Naive thymus-derived CD8-positive, alpha-beta T cell (primary cell): ENCODE data around the gene SH3BGR. TPM values are rescaled to one million over a fixed set of nuclear protein-coding genes. Genes with fewer than 3 reads are reported as not detected.

Experiments used
- ATAC-seq, 2 donors: fragments of 150-1000 bp; cut with Tn5 transposase in 1 of 2; sonication (Bioruptor Pico), chemical (Tn5 transposase) in 1 of 2; 1 replicate in 1 of 2; 2 replicates in 1 of 2; pipeline ENCODE4 v1.10.0; 2021; ENCODE audit warnings: mild to moderate bottlenecking in 2 of 2, moderate library complexity in 2 of 2
- POLR2A ChIA-PET: fragments of 350-600 bp; sonication (Branson Sonifier 250); formaldehyde crosslinking; loops from one replicate; lab custom pipeline; 2021; ENCODE audit warnings: antibody characterized with exemption; lab: Charles Lee
- DNase-seq, 10 donors: peaks; one replicate each; pipeline versions ENCODE4 v3.0.0 to v3.0.0-alpha.2; 2020 to 2022
- H3K27ac Mint-ChIP-seq, 10 donors: one replicate each; pipeline ENCODE4 v1.8.0; 2020 to 2022; ENCODE audit warnings: mild to moderate bottlenecking in 10 of 10, mixed read lengths in 10 of 10, moderate library complexity in 4 of 10, inconsistent platforms in 1 of 10
- H3K27me3 Mint-ChIP-seq, 5 donors: one replicate each; pipeline ENCODE4 v1.8.0; 2021 to 2022; ENCODE audit warnings: mixed read lengths in 5 of 5
- H3K36me3 Mint-ChIP-seq, 3 donors: one replicate each; pipeline ENCODE4 v1.8.0; 2020 to 2022; ENCODE audit warnings: mixed read lengths in 3 of 3, mild to moderate bottlenecking in 2 of 3, inconsistent platforms in 1 of 3
- H3K4me1 Mint-ChIP-seq, 4 donors: one replicate each; pipeline ENCODE4 v1.8.0; 2021 to 2022; ENCODE audit warnings: mixed read lengths in 4 of 4
- H3K4me3 Mint-ChIP-seq, 10 donors: one replicate each; pipeline ENCODE4 v1.8.0; 2020 to 2022; ENCODE audit warnings: mild to moderate bottlenecking in 10 of 10, mixed read lengths in 10 of 10, moderate library complexity in 6 of 10, inconsistent platforms in 1 of 10
- H3K9me3 Mint-ChIP-seq, 9 donors: one replicate each; pipeline ENCODE4 v1.8.0; 2020 to 2022; ENCODE audit warnings: mixed read lengths in 9 of 9, mild to moderate bottlenecking in 3 of 9, inconsistent platforms in 1 of 9, moderate library complexity in 1 of 9
- polyA plus RNA-seq, 3 donors: library from polyadenylated mRNA; unstranded; fragments of 300-500 nt; fragmentation: Illumina TruSeq; gene quantifications; one replicate each; pipeline ENCODE4 v1.2.3, GENCODE V29; 2021
- total RNA-seq, 8 experiments: library from RNA in 2 of 8; stranded (reverse) in 2 of 8; gene quantifications; one replicate each; pipeline ENCODE4 v1.2.3 and lab custom pipeline; 2021 to 2026

SH3BGR gene
- total and polyA plus RNA-seq, 5 experiments from 2014 or later, result 2.1 to 5.7 (median 3.5) TPM

- H3K4me1 Mint-ChIP-seq, result no peaks in the 10 kb centered on the region
- H3K9me3 Mint-ChIP-seq, result no peaks in the 10 kb centered on the region
- no peak overlapping the region for H3K4me3 Mint-ChIP-seq
- ATAC-seq (no peak), DNase-seq (no peak)
- H3K27ac Mint-ChIP-seq, result no peak overlapping the region
- H3K36me3 Mint-ChIP-seq, result no peaks in the 10 kb centered on the region
- POLR2A ChIA-PET, result no interaction called here
- H3K27me3 Mint-ChIP-seq, result peaks cover 3 to 27% (median 19%) of the 10 kb centered on the region in 5 donors
These were observed 73.4 kb downstream of the SH3BGR start for GRCh38 chr21:39525129-39525528.

GRCh38 chr21:39525601-39526000 lies 73.8 kb downstream of the SH3BGR start:
- no peak overlapping the region for H3K27ac Mint-ChIP-seq
- peaks cover 3 to 27% (median 19%) of the 10 kb centered on the region in 5 donors for H3K27me3 Mint-ChIP-seq
- ATAC-seq (no peak), DNase-seq (no peak)
- H3K4me1 Mint-ChIP-seq, result no peaks in the 10 kb centered on the region
- H3K4me3 Mint-ChIP-seq, result no peak overlapping the region
- H3K36me3 Mint-ChIP-seq, result no peaks in the 10 kb centered on the region
- H3K9me3 Mint-ChIP-seq, result no peaks in the 10 kb centered on the region
- POLR2A ChIA-PET, result no interaction called here

- no peak overlapping the region for H3K27ac Mint-ChIP-seq
- H3K4me3 Mint-ChIP-seq, result no peak overlapping the region
- no peaks in the 10 kb centered on the region for H3K4me1 Mint-ChIP-seq
- POLR2A ChIA-PET, result no interaction called here
- no peaks in the 10 kb centered on the region for H3K36me3 Mint-ChIP-seq
- DNase-seq (no peak), ATAC-seq (no peak)
- H3K27me3 Mint-ChIP-seq, result peaks cover 5 to 35% (median 19%) of the 10 kb centered on the region in 5 donors
- no peaks in the 10 kb centered on the region for H3K9me3 Mint-ChIP-seq
These were observed 75.4 kb downstream of the SH3BGR start for GRCh38 chr21:39527067-39527595.

- Mint-ChIP-seq H3K9me3 (no peaks in the 10 kb centered on the region), H3K36me3 (no peaks in the 10 kb centered on the region), H3K4me3 (no peak overlapping the region), H3K27ac (no peak overlapping the region), H3K27me3 (peaks cover 5 to 35% (median 21%) of the 10 kb centered on the region in 5 donors), H3K4me1 (no peaks in the 10 kb centered on the region)
- POLR2A ChIA-PET, result no interaction called here
- DNase-seq (no peak), ATAC-seq (no peak)
These were observed 76.1 kb downstream of the SH3BGR start for GRCh38 chr21:39527664-39528381.

- POLR2A ChIA-PET, result no interaction called here
- DNase-seq (no peak), ATAC-seq (no peak)
- Mint-ChIP-seq H3K27me3 (peaks cover 6 to 35% (median 22%) of the 10 kb centered on the region in 5 donors), H3K4me1 (no peaks in the 10 kb centered on the region), H3K36me3 (no peaks in the 10 kb centered on the region), H3K27ac (no peak overlapping the region), H3K9me3 (no peaks in the 10 kb centered on the region), H3K4me3 (no peak overlapping the region)
These were observed 77.3 kb downstream of the SH3BGR start for GRCh38 chr21:39529026-39529425.

GRCh38 chr21:39531064-39531463 lies 79.3 kb downstream of the SH3BGR start:
- Mint-ChIP-seq H3K4me1 (no peaks in the 10 kb centered on the region), H3K9me3 (no peaks in the 10 kb centered on the region), H3K27me3 (peaks cover 11 to 38% (median 24%) of the 10 kb centered on the region in 5 donors), H3K4me3 (no peak overlapping the region), H3K36me3 (no peaks in the 10 kb centered on the region), H3K27ac (no peak overlapping the region)
- ATAC-seq, result no peak
- POLR2A ChIA-PET, result no interaction called here
- DNase-seq, result no peak

GRCh38 chr21:39531840-39532239 lies 80.1 kb downstream of the SH3BGR start:
- H3K36me3 Mint-ChIP-seq, result no peaks in the 10 kb centered on the region
- peaks cover 0 to 1% (median 0%) of the 10 kb centered on the region in 9 donors for H3K9me3 Mint-ChIP-seq
- H3K27me3 Mint-ChIP-seq, result peaks cover 9 to 34% (median 24%) of the 10 kb centered on the region in 5 donors
- DNase-seq (no peak), ATAC-seq (no peak)
- no peak overlapping the region for H3K27ac Mint-ChIP-seq
- no peak overlapping the region for H3K4me3 Mint-ChIP-seq
- no peaks in the 10 kb centered on the region for H3K4me1 Mint-ChIP-seq
- POLR2A ChIA-PET, result no interaction called here

- POLR2A ChIA-PET, result no interaction called here
- no peak overlapping the region for H3K27ac Mint-ChIP-seq
- no peaks in the 10 kb centered on the region for H3K4me1 Mint-ChIP-seq
- H3K36me3 Mint-ChIP-seq, result no peaks in the 10 kb centered on the region
- no peak for ATAC-seq
- H3K4me3 Mint-ChIP-seq, result no peak overlapping the region
- no peak for DNase-seq
- peaks cover 0 to 1% (median 0%) of the 10 kb centered on the region in 9 donors for H3K9me3 Mint-ChIP-seq
- peaks cover 7 to 25% (median 11%) of the 10 kb centered on the region in 5 donors for H3K27me3 Mint-ChIP-seq
These were observed 82.0 kb downstream of the SH3BGR start for GRCh38 chr21:39533545-39534380.

GRCh38 chr21:39535646-39536437 lies 84.1 kb downstream of the SH3BGR start:
- POLR2A ChIA-PET, result no interaction called here
- no peaks in the 10 kb centered on the region for H3K4me1 Mint-ChIP-seq
- no peak for ATAC-seq
- no peaks in the 10 kb centered on the region for H3K36me3 Mint-ChIP-seq
- H3K27me3 Mint-ChIP-seq, result peaks cover 3 to 35% (median 10%) of the 10 kb centered on the region in 5 donors
- H3K9me3 Mint-ChIP-seq, result peaks cover 0 to 1% (median 0%) of the 10 kb centered on the region in 9 donors
- H3K27ac Mint-ChIP-seq, result no peak overlapping the region
- DNase-seq, result no peak
- no peak overlapping the region for H3K4me3 Mint-ChIP-seq

GRCh38 chr21:39536835-39537234 lies 85.1 kb downstream of the SH3BGR start:
- peaks cover 0 to 4% (median 0%) of the 10 kb centered on the region in 9 donors for H3K9me3 Mint-ChIP-seq
- H3K4me1 Mint-ChIP-seq, result no peaks in the 10 kb centered on the region
- H3K36me3 Mint-ChIP-seq, result no peaks in the 10 kb centered on the region
- peaks cover 4 to 35% (median 10%) of the 10 kb centered on the region in 5 donors for H3K27me3 Mint-ChIP-seq
- no peak overlapping the region for H3K27ac Mint-ChIP-seq
- ATAC-seq (no peak), DNase-seq (no peak)
- no peak overlapping the region for H3K4me3 Mint-ChIP-seq
- POLR2A ChIA-PET, result no interaction called here

GRCh38 chr21:39537571-39537970 lies 85.8 kb downstream of the SH3BGR start:
- Mint-ChIP-seq H3K27ac (no peak overlapping the region), H3K4me1 (no peaks in the 10 kb centered on the region)

GRCh38 chr21:39538453-39539042 lies 86.8 kb downstream of the SH3BGR start:
- peak overlapping the region in 1 of 10 donors; percentile 2 for H3K27ac Mint-ChIP-seq
- no peaks in the 10 kb centered on the region for H3K4me1 Mint-ChIP-seq
- peaks cover 0 to 4% (median 0%) of the 10 kb centered on the region in 9 donors for H3K9me3 Mint-ChIP-seq
- DNase-seq (no peak), ATAC-seq (no peak)
- peaks cover 7 to 37% (median 21%) of the 10 kb centered on the region in 5 donors for H3K27me3 Mint-ChIP-seq
- POLR2A ChIA-PET, result no interaction called here
- no peaks in the 10 kb centered on the region for H3K36me3 Mint-ChIP-seq
- no peak overlapping the region for H3K4me3 Mint-ChIP-seq

More at GRCh38 chr21:39537571-39537970, 85.8 kb downstream of the SH3BGR start:
- POLR2A ChIA-PET, result no interaction called here
- Mint-ChIP-seq H3K27me3 (peaks cover 7 to 37% (median 17%) of the 10 kb centered on the region in 5 donors), H3K4me3 (no peak overlapping the region), H3K9me3 (peaks cover 0 to 4% (median 0%) of the 10 kb centered on the region in 9 donors), H3K36me3 (no peaks in the 10 kb centered on the region)
- ATAC-seq (no peak), DNase-seq (no peak)
